Left lung (tissue), 10 donors: ENCODE results near the gene SLC12A5. TPM values are rescaled to one million over a fixed set of nuclear protein-coding genes. Genes with fewer than 3 reads are reported as not detected.

ENCODE experiments used
- ATAC-seq: fragments of 200-7000 bp; cut with Tn5 transposase; one replicate; pipeline ENCODE4 v1.9.1; 2020; ENCODE audit warnings: moderate library complexity
- DNase-seq, 4 donors: peaks; one replicate each; pipeline ENCODE4 v3.0.0-alpha.2; 2013 to 2020
- H3K27ac ChIP-seq, 2 donors: fragments of 200-600 bp; sonication (generic) in 1 of 2; one replicate each; pipeline versions ENCODE4 v1.5.0 to v1.8.0; 2020 to 2021
- H3K27me3 ChIP-seq, 2 donors: fragments of 200-600 bp; sonication (generic) in 1 of 2; one replicate each; pipeline versions ENCODE4 v1.5.0 to v1.8.0; 2020 to 2021
- H3K36me3 ChIP-seq, 2 donors: fragments of 200-600 bp; sonication (generic) in 1 of 2; one replicate each; pipeline versions ENCODE4 v1.5.0 to v1.8.0; 2020 to 2021
- H3K4me1 ChIP-seq, 2 donors: fragments of 200-600 bp; one replicate each; pipeline ENCODE4 v1.8.0; 2021
- H3K4me3 ChIP-seq, 2 donors: fragments of 200-600 bp; sonication (generic) in 1 of 2; one replicate each; pipeline versions ENCODE4 v1.5.0 to v1.8.0; 2020 to 2021; ENCODE audit warnings: mild to moderate bottlenecking in 1 of 2
- H3K9me3 ChIP-seq, 2 donors: fragments of 200-600 bp; sonication (generic) in 1 of 2; one replicate each; pipeline versions ENCODE4 v1.5.0 to v1.8.0; 2020 to 2021
- intact Hi-C, 2 donors: fragments of 100-400 bp; cut with DNase I; formaldehyde crosslinking; loops; one replicate each; pipeline versions ENCODE4 v1.11.2 to v1.14.2; 2022
- polyA plus RNA-seq, 6 donors: library from polyadenylated mRNA; unstranded; fragments of 120-200 nt; gene quantifications; one replicate each; pipeline ENCODE4 v1.2.1, GENCODE V29; 2013; ENCODE audit not compliant: insufficient read length in 6 of 6
- total RNA-seq, 2 donors: library from RNA; stranded (reverse); fragmentation: NEBNext Ultra II Directional; extraction: Animal tissue kit (Norgen Biotek cat#: 25700); gene quantifications; one replicate each; pipeline ENCODE4 v1.2.1, GENCODE V29; 2021
- TF ChIP-seq, protein P1 (sequence below), 2 donors: fragments of 200-600 bp; sonication (generic) in 1 of 2; IDR thresholded peaks; one replicate each; pipeline versions ENCODE4 v1.5.0 to v1.8.0; 2021; ENCODE audit warnings: antibody characterized with exemption in 2 of 2
- donor health status: DM: no; HTN: yes; CAD: no.
- donor health status: DM: no; HTN: no; CAD: no.

Gene SLC12A5
- total and polyA plus RNA-seq, 8 donors: 0.71 to 2.9 (median 1.5) TPM

GRCh38 chr20:46011631-46012482 lies 17.2 kb upstream of the SLC12A5 start:
- peaks cover 4 to 74% of the 10 kb centered on the region in 2 donors for H3K4me1 ChIP-seq
- DNase-seq: peak in 2 of 4 donors; percentile 77 to 93
- intact Hi-C loops: loop anchor here in 1 of 2 donors (5.0 kb wide), 1 partner anchor 75 kb away; the partner anchor contains the start of gene NCOA5
- peaks cover 0 to 9% of the 10 kb centered on the region in 2 donors for H3K36me3 ChIP-seq
- no peaks in the 10 kb centered on the region for H3K9me3 ChIP-seq
- peaks cover 46 to 100% of the 10 kb centered on the region in 2 donors for H3K27me3 ChIP-seq
- ATAC-seq: no peak
- peak overlapping the region in 1 of 2 donors; percentile 86 for H3K27ac ChIP-seq
- H3K4me3 ChIP-seq: peak overlapping the region in 1 of 2 donors; percentile 37
- TF ChIP-seq, protein P1, sequence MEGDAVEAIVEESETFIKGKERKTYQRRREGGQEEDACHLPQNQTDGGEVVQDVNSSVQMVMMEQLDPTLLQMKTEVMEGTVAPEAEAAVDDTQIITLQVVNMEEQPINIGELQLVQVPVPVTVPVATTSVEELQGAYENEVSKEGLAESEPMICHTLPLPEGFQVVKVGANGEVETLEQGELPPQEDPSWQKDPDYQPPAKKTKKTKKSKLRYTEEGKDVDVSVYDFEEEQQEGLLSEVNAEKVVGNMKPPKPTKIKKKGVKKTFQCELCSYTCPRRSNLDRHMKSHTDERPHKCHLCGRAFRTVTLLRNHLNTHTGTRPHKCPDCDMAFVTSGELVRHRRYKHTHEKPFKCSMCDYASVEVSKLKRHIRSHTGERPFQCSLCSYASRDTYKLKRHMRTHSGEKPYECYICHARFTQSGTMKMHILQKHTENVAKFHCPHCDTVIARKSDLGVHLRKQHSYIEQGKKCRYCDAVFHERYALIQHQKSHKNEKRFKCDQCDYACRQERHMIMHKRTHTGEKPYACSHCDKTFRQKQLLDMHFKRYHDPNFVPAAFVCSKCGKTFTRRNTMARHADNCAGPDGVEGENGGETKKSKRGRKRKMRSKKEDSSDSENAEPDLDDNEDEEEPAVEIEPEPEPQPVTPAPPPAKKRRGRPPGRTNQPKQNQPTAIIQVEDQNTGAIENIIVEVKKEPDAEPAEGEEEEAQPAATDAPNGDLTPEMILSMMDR (IDR thresholded peaks at IDR 0.05): peak in 1 of 2 donors; percentile 52

GRCh38 chr20:46012921-46013320 lies 16.1 kb upstream of the SLC12A5 start:
- no peaks in the 10 kb centered on the region for H3K9me3 ChIP-seq
- intact Hi-C loops: loop anchor here in 1 of 2 donors (5.0 kb wide), 1 partner anchor 74 kb away; the partner anchor contains the start of gene NCOA5
- peaks cover 0 to 9% of the 10 kb centered on the region in 2 donors for H3K36me3 ChIP-seq
- ATAC-seq (no peak), DNase-seq (no peak)
- H3K27me3 ChIP-seq: peaks cover 46 to 94% of the 10 kb centered on the region in 2 donors
- no peak overlapping the region for H3K4me3 ChIP-seq
- TF ChIP-seq, protein P1 (IDR thresholded peaks at IDR 0.05): no peak
- peak overlapping the region in 1 of 2 donors; percentile 46 for H3K27ac ChIP-seq
- H3K4me1 ChIP-seq: peaks cover 4 to 63% of the 10 kb centered on the region in 2 donors

GRCh38 chr20:46013322-46013828 lies 15.6 kb upstream of the SLC12A5 start:
- intact Hi-C loops: loop anchor here in 1 of 2 donors (5.0 kb wide), 1 partner anchor 74 kb away; the partner anchor contains the start of gene NCOA5
- Histone ChIP-seq H3K4me3 (peak overlapping the region in 1 of 2 donors; percentile 21), H3K4me1 (peaks cover 4 to 59% of the 10 kb centered on the region in 2 donors), H3K27me3 (peaks cover 46 to 94% of the 10 kb centered on the region in 2 donors), H3K9me3 (no peaks in the 10 kb centered on the region), H3K36me3 (peaks cover 0 to 9% of the 10 kb centered on the region in 2 donors), H3K27ac (peak overlapping the region in 1 of 2 donors; percentile 46)
- ATAC-seq (no peak), DNase-seq (peak in 1 of 4 donors; percentile 77)
- TF ChIP-seq, protein P1 (IDR thresholded peaks at IDR 0.05): no peak

- no peaks in the 10 kb centered on the region for H3K9me3 ChIP-seq
- TF ChIP-seq, protein P1 (IDR thresholded peaks at IDR 0.05): peak; percentile 70 to 91
- H3K36me3 ChIP-seq: peaks cover 0 to 9% of the 10 kb centered on the region in 2 donors
- H3K4me1 ChIP-seq: peaks cover 4 to 54% of the 10 kb centered on the region in 2 donors
- peak in 3 of 4 donors; percentile 22 to 93 (median 32) for DNase-seq
- ATAC-seq: peak; percentile 89
- H3K27me3 ChIP-seq: peaks cover 46 to 94% of the 10 kb centered on the region in 2 donors
- intact Hi-C loops: loop anchor here in 1 of 2 donors (5.0 kb wide), 1 partner anchor 73 kb away; the partner anchor contains the start of gene NCOA5
- peak overlapping the region in 1 of 2 donors; percentile 46 for H3K27ac ChIP-seq
- peak overlapping the region in 1 of 2 donors; percentile 21 for H3K4me3 ChIP-seq
Observed at GRCh38 chr20:46013829-46014516, 15.0 kb upstream of the SLC12A5 start.
